AG04449 (cell line): ENCODE data around the gene SSR3.
"Not testable (repeated sequence)": the region's sequence is repeated elsewhere in the genome, so short reads cannot be mapped to it uniquely, and the experiment has no call there.

Experiments
- CTCF ChIA-PET: fragments of 350-600 bp; formaldehyde crosslinking; extraction: SDS; loops from one replicate; lab custom pipeline; 2021; ENCODE audit warnings: antibody characterized with exemption; lab: Yijun Ruan, JAX
- POLR2A ChIA-PET: fragments of 400-600, 350-600 bp; formaldehyde crosslinking; extraction: SDS; loops from one replicate; lab custom pipeline; 2020; ENCODE audit warnings: antibody characterized with exemption, inconsistent platforms; lab: Yijun Ruan, JAX
- DNase-seq: peaks from one replicate; pipeline ENCODE4 v3.0.0-alpha.2; 2010; ENCODE audit warnings: low read depth, low spot score
- H3K4me3 ChIP-seq: 2 replicates; pipeline ENCODE4 v1.5.1; 2011; ENCODE audit warnings: low read depth, mild to moderate bottlenecking, control low read depth, low read length
- TF ChIP-seq, protein P1 (sequence below): IDR thresholded peaks from one replicate; pipeline ENCODE4 v1.5.1; 2011; ENCODE audit warnings: mild to moderate bottlenecking, moderate library complexity, low read length, control low read depth, inconsistent platforms; ENCODE audit not compliant: insufficient read depth; ENCODE audit errors: missing control alignments

The SSR3 gene

DNA sequence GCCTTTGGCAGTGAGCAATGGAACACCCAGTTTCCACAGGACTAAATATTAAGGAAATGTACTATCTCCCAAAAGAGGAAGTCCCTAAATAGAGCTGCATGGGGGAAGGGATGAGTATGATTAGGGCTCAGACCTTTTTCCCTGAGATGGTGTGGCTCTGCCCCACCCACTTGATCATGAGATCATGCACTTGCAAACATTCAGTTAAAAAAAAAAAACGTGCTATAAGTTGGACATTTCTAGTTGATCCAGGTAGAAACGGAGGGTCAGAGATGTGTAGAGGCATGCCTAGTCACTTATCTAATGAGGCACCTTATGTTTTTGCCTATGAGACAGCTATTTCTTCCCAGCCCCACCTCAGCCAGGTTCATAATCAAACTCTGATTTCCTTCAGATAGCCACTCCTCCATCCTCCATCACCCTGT lies 24.5 kb upstream of the SSR3 start:
- CTCF ChIA-PET, result interaction anchor here (1.2 to 1.4 kb wide), 2 partner anchors 8 to 92 kb away, joined by 3 read pairs; no protein-coding TSS in a partner anchor
- POLR2A ChIA-PET, result no interaction called here
- DNase-seq, result no peak
- TF ChIP-seq, protein P1, sequence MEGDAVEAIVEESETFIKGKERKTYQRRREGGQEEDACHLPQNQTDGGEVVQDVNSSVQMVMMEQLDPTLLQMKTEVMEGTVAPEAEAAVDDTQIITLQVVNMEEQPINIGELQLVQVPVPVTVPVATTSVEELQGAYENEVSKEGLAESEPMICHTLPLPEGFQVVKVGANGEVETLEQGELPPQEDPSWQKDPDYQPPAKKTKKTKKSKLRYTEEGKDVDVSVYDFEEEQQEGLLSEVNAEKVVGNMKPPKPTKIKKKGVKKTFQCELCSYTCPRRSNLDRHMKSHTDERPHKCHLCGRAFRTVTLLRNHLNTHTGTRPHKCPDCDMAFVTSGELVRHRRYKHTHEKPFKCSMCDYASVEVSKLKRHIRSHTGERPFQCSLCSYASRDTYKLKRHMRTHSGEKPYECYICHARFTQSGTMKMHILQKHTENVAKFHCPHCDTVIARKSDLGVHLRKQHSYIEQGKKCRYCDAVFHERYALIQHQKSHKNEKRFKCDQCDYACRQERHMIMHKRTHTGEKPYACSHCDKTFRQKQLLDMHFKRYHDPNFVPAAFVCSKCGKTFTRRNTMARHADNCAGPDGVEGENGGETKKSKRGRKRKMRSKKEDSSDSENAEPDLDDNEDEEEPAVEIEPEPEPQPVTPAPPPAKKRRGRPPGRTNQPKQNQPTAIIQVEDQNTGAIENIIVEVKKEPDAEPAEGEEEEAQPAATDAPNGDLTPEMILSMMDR, result no peak
- H3K4me3 ChIP-seq, result no peak overlapping the region

DNA sequence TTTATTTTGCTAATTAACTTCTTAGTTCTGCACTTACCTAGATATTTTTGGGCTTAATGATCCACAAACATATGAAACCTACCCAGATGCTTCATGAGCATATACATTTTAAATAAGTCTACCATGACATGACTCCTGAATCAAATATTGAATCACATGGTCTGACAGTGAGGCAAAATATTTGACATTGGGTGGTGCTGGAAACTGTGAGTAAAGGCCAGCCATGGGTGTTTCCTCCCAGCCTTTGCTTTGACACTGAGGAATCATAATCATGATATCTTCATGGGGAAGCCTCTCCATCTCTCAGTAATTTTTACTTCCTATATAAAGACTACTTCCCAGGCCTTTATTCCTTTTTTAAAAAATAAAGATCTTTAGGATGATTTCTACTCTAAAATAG lies 22.8 kb upstream of the SSR3 start:
- no peak for DNase-seq
- TF ChIP-seq, protein P1, result no peak
- CTCF ChIA-PET, result interaction anchor here (1.1 kb wide), 1 partner anchor 9 kb away, joined by 3 read pairs; no protein-coding TSS in a partner anchor
- no peak overlapping the region for H3K4me3 ChIP-seq
- POLR2A ChIA-PET, result no interaction called here

GRCh38 chr3:156576651-156577348 lies 21.9 kb upstream of the SSR3 start:
- TF ChIP-seq, protein P1, result no peak
- POLR2A ChIA-PET, result no interaction called here
- no peak overlapping the region for H3K4me3 ChIP-seq
- DNase-seq, result no peak
- CTCF ChIA-PET, result interaction anchor here (1.2 to 1.5 kb wide), 2 partner anchors 95 to 97 kb away, joined by 3 read pairs; no protein-coding TSS in a partner anchor

DNA sequence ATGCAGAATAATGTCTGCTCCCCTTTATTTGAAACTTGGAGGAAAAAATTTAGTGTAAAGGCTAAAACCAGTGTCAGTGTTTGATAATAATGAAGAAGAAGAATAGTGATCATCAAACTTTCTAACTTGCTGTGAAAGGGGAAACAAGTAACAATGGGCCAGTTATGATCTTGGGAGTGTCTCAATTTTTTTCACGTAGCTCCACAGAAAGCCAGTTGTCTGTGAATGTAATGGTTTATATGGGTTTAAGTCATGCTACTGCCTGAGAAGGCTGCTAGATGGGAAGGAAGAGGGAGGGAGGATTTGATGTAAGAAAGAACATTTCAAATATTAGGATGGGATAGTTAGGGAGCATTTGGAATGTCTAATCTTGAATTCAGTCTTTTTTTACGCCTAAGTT lies 21.1 kb upstream of the SSR3 start:
- no peak overlapping the region for H3K4me3 ChIP-seq
- no peak for DNase-seq
- TF ChIP-seq, protein P1, result no peak
- ChIA-PET POLR2A (no interaction called here), CTCF (interaction anchor here (1.2 to 1.5 kb wide), 3 partner anchors 96 to 506 kb away, joined by 3 to 4 read pairs (median 3); no protein-coding TSS in a partner anchor)

DNA sequence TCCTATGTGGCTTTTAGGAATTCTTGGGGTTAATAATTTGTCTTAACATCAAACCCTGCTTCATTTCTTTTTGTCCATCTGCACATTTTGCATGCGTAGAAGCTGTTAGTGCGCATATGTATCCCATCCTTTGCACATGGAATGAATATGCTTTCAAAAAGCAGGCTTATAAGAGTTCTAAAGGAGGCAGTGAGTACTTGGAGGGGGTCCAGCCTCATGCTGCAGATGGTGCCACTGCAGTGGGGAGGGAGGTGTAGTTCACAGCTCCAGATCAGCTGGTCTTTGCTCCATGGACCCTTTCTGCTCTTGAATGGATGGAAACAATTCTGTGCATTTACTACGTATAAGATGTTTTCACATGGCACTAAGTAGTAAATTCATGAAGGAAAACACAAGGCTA lies 20.7 kb upstream of the SSR3 start:
- ChIA-PET POLR2A (no interaction called here), CTCF (interaction anchor here (1.2 to 1.5 kb wide), 3 partner anchors 96 to 507 kb away, joined by 3 to 4 read pairs (median 3); no protein-coding TSS in a partner anchor)
- H3K4me3 ChIP-seq, result no peak overlapping the region
- TF ChIP-seq, protein P1, result no peak
- no peak for DNase-seq

DNA sequence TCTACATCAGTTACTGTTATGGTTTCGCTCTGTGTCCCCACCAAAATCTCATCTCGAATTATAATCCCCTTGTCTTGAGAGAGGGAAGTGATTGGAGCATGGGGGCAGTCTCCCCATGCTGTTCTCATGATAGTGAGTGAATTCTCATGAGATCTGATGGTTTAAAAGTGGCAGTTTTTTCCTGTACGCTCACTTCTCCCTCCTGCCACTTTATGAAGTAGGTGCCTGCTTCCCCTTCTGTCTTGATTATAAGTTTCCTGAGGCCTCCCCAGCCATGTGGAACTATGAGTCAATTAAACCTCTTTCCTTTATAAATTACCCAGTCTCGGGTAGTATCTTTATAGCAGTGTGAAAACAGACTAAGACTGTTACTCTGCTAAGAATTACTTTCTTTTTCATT lies 15.0 kb upstream of the SSR3 start:
- POLR2A ChIA-PET, DNase-seq, H3K4me3 ChIP-seq, CTCF ChIA-PET: not testable (repeated sequence)

DNA sequence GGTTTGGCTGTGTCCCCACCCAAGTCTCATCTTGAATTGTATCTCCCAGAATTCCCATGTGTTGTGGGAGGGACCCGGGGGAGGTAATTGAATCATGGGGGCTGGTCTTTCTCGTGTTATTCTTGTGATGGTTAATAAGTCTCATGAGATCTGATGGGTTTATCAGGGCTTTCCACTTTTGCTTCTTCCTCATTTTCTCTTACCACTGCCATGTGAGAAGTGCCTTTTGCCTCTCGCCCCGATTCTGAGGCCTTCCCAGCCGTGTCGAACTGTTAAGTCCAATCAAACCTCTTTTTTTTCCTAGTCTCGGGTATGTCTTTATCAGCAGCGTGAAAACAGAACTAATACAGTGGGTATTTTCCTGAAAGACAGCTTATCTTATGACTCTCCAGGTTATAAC lies 14.1 kb upstream of the SSR3 start:
- CTCF ChIA-PET, result interaction anchor here (0.7 kb wide), 1 partner anchor 132 kb away, joined by 3 read pairs; no protein-coding TSS in a partner anchor
- DNase-seq, H3K4me3 ChIP-seq, POLR2A ChIA-PET: not testable (repeated sequence)
